BE2C (cell line): ENCODE results near the gene NR5A2.

Experiments used
- DNase-seq: peaks from one replicate; pipeline ENCODE4 v3.0.0-alpha.2; 2020
- H3K27me3 ChIP-seq: fragments of 250-450 bp; sonication (Bioruptor Pico); 2 replicates; pipeline ENCODE4 v1.5.1; 2020; ENCODE audit warnings: mild to moderate bottlenecking
- H3K36me3 ChIP-seq: fragments of 250-450 bp; sonication (Bioruptor Pico); 2 replicates; pipeline ENCODE4 v1.5.1; 2020; ENCODE audit warnings: mild to moderate bottlenecking
- H3K4me1 ChIP-seq: fragments of 250-450 bp; sonication (Bioruptor Pico); 2 replicates; pipeline ENCODE4 v1.5.1; 2020
- H3K4me3 ChIP-seq: 2 replicates; pipeline ENCODE4 v1.5.1; 2011; ENCODE audit warnings: low read depth, low read length
- H3K9me3 ChIP-seq: fragments of 250-450 bp; sonication (Bioruptor Pico); 2 replicates; pipeline ENCODE4 v1.5.1; 2020
- CTCF ChIP-seq: IDR thresholded peaks from 2 replicates; pipeline ENCODE4 v1.5.1; 2012; ENCODE audit warnings: mild to moderate bottlenecking, low read depth, low read length

NR5A2 gene

GRCh38 chr1:200150006-200150405 is 122.5 kb downstream of the NR5A2 start:
- Histone ChIP-seq H3K9me3 (no peaks in the 10 kb centered on the region), H3K36me3 (no peaks in the 10 kb centered on the region), H3K4me3 (no peak overlapping the region), H3K4me1 (no peaks in the 10 kb centered on the region), H3K27me3 (no peaks in the 10 kb centered on the region; the same call in 1 of the 2 replicates)
- no peak for DNase-seq
- TF ChIP-seq CTCF: no peak

GRCh38 chr1:200150721-200151120 is 123.2 kb downstream of the NR5A2 start:
- no peaks in the 10 kb centered on the region for H3K36me3 ChIP-seq
- H3K4me3 ChIP-seq: no peak overlapping the region
- no peak for TF ChIP-seq CTCF
- no peaks in the 10 kb centered on the region for H3K4me1 ChIP-seq
- no peaks in the 10 kb centered on the region; the same call in 1 of the 2 replicates for H3K27me3 ChIP-seq
- DNase-seq: peak; percentile 15
- no peaks in the 10 kb centered on the region for H3K9me3 ChIP-seq

GRCh38 chr1:200152336-200152735 is 124.8 kb downstream of the NR5A2 start:
- H3K4me3 ChIP-seq: no peak overlapping the region
- no peak for TF ChIP-seq CTCF
- no peaks in the 10 kb centered on the region for H3K9me3 ChIP-seq
- no peaks in the 10 kb centered on the region for H3K36me3 ChIP-seq
- DNase-seq: no peak
- no peaks in the 10 kb centered on the region for H3K4me1 ChIP-seq
- peaks cover 2% of the 10 kb centered on the region; the same call in 1 of the 2 replicates for H3K27me3 ChIP-seq

- Histone ChIP-seq H3K4me1 (no peaks in the 10 kb centered on the region), H3K4me3 (no peak overlapping the region), H3K27me3 (peaks cover 8% of the 10 kb centered on the region), H3K36me3 (no peaks in the 10 kb centered on the region), H3K9me3 (no peaks in the 10 kb centered on the region)
- TF ChIP-seq CTCF: no peak
- DNase-seq: no peak
Measured at GRCh38 chr1:200153277-200154055, 126.0 kb downstream of the NR5A2 start.

- Histone ChIP-seq H3K27me3 (peaks cover 12% of the 10 kb centered on the region), H3K36me3 (no peaks in the 10 kb centered on the region), H3K9me3 (no peaks in the 10 kb centered on the region), H3K4me1 (no peaks in the 10 kb centered on the region), H3K4me3 (no peak overlapping the region)
- no peak for DNase-seq
- no peak for TF ChIP-seq CTCF
Measured at GRCh38 chr1:200154069-200154767, 126.7 kb downstream of the NR5A2 start.

- no peaks in the 10 kb centered on the region for H3K9me3 ChIP-seq
- no peak for TF ChIP-seq CTCF
- H3K4me1 ChIP-seq: no peaks in the 10 kb centered on the region
- H3K36me3 ChIP-seq: no peaks in the 10 kb centered on the region
- H3K4me3 ChIP-seq: no peak overlapping the region
- peaks cover 42% of the 10 kb centered on the region for H3K27me3 ChIP-seq
- no peak for DNase-seq
Measured at GRCh38 chr1:200157715-200158114, 130.2 kb downstream of the NR5A2 start.
